Iris pigment epithelial cell (primary cell): ENCODE results near the gene TBCCD1.
"Not testable (repeated sequence)": the region's sequence is repeated elsewhere in the genome, so short reads cannot be mapped to it uniquely, and the experiment has no call there.

Experiments
- DNase-seq: peaks from one replicate; pipeline ENCODE4 v3.0.0-alpha.2; 2011; ENCODE audit warnings: low read depth

Gene TBCCD1

GRCh38 chr3:186596568-186597287 is 29.6 kb upstream of the TBCCD1 start:
- peak; percentile 39 for DNase-seq

- no peak for DNase-seq
Observed at GRCh38 chr3:186594591-186595113, 27.5 kb upstream of the TBCCD1 start.

GRCh38 chr3:186593862-186594261 is 26.7 kb upstream of the TBCCD1 start:
- DNase-seq, result no peak

- no peak for DNase-seq
Observed at GRCh38 chr3:186592682-186593081, 25.5 kb upstream of the TBCCD1 start.

- no peak for DNase-seq
Observed at GRCh38 chr3:186590580-186591295, 23.6 kb upstream of the TBCCD1 start.

GRCh38 chr3:186589856-186590579 is 22.9 kb upstream of the TBCCD1 start:
- DNase-seq, result peak; percentile 55

- peak; percentile 69 for DNase-seq
Observed at GRCh38 chr3:186589121-186589520, 22.0 kb upstream of the TBCCD1 start.

- peak; percentile 30 for DNase-seq
Observed at GRCh38 chr3:186588632-186589031, 21.5 kb upstream of the TBCCD1 start.

- DNase-seq, result no peak
Observed at GRCh38 chr3:186587183-186587582, 20.0 kb upstream of the TBCCD1 start.

- not testable (repeated sequence) for DNase-seq
Observed at GRCh38 chr3:186586245-186586644, 19.1 kb upstream of the TBCCD1 start.

- DNase-seq, result peak; percentile 47
Observed at GRCh38 chr3:186583831-186584230, 16.7 kb upstream of the TBCCD1 start.

- no peak for DNase-seq
Observed at GRCh38 chr3:186582541-186582940, 15.4 kb upstream of the TBCCD1 start.

GRCh38 chr3:186580785-186581184 is 13.6 kb upstream of the TBCCD1 start:
- no peak for DNase-seq

- no peak for DNase-seq
Observed at GRCh38 chr3:186577521-186577920, 10.4 kb upstream of the TBCCD1 start.

- DNase-seq, result no peak
Observed at GRCh38 chr3:186571644-186572013, 4.5 kb upstream of the TBCCD1 start.

GRCh38 chr3:186570941-186571643 is 4.0 kb upstream of the TBCCD1 start:
- no peak for DNase-seq

- peak; percentile 100 for DNase-seq
Observed at GRCh38 chr3:186570096-186570940, 3.2 kb upstream of the TBCCD1 start, which contains the start of gene DNAJB11. Gene DNAJB11 (plus strand): TSS chr3:186570720. CDS start chr3:186570898, 178 bp downstream.

GRCh38 chr3:186569779-186570095 is 2.6 kb upstream of the TBCCD1 start:
- DNase-seq, result no peak

- not testable (repeated sequence) for DNase-seq
Observed at GRCh38 chr3:186569361-186569760, 2.2 kb upstream of the TBCCD1 start.

GRCh38 chr3:186566772-186567071 is 417 bp downstream of the TBCCD1 start:
- no peak for DNase-seq

GRCh38 chr3:186564586-186564985 is 2.6 kb downstream of the TBCCD1 start:
- no peak for DNase-seq
